ENCODE data around the gene NR2F1. TPM values are rescaled to one million over a fixed set of nuclear protein-coding genes. Genes with fewer than 3 reads are reported as not detected.

NR2F1 gene
- total RNA-seq, 1 donor from 2014 or later: 2.1 TPM

DNA sequence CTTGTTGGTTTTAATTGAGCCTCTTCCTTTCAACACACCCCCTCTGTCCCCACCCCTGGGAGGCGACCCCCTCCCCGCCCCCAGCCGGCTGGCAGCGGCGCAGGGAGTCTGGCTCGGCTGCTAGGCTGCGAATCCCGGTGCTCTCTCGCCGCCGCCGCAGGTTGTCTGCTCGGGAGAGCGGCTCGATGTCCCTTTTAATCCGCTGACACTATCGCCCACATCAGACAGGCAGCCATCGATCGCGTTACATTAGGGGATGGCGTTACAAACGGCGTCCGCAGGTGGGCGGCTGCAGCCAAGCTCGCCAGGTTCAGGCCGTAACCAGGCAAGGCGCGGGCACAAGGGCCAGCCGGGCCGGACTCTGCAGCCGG lies 3.3 kb upstream of the NR2F1 start:
- no peak for DNase-seq (ENCODE audit: low spot score)
- Mint-ChIP-seq H3K9me3 (ENCODE audit: unreplicated experiment) (no peaks in the 10 kb centered on the region), H3K4me3 (ENCODE audit: unreplicated experiment) (peak overlapping the region; percentile 51), H3K36me3 (ENCODE audit: low read depth, unreplicated experiment) (no peaks in the 10 kb centered on the region), H3K27me3 (ENCODE audit: unreplicated experiment) (peaks cover 19% of the 10 kb centered on the region), H3K4me1 (ENCODE audit: unreplicated experiment) (peaks cover 17% of the 10 kb centered on the region), H3K27ac (ENCODE audit: unreplicated experiment) (no peak overlapping the region)
- TF ChIP-seq, protein P1, sequence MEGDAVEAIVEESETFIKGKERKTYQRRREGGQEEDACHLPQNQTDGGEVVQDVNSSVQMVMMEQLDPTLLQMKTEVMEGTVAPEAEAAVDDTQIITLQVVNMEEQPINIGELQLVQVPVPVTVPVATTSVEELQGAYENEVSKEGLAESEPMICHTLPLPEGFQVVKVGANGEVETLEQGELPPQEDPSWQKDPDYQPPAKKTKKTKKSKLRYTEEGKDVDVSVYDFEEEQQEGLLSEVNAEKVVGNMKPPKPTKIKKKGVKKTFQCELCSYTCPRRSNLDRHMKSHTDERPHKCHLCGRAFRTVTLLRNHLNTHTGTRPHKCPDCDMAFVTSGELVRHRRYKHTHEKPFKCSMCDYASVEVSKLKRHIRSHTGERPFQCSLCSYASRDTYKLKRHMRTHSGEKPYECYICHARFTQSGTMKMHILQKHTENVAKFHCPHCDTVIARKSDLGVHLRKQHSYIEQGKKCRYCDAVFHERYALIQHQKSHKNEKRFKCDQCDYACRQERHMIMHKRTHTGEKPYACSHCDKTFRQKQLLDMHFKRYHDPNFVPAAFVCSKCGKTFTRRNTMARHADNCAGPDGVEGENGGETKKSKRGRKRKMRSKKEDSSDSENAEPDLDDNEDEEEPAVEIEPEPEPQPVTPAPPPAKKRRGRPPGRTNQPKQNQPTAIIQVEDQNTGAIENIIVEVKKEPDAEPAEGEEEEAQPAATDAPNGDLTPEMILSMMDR (IDR thresholded peaks at IDR 0.05; ENCODE audit: unreplicated experiment): no peak

DNA sequence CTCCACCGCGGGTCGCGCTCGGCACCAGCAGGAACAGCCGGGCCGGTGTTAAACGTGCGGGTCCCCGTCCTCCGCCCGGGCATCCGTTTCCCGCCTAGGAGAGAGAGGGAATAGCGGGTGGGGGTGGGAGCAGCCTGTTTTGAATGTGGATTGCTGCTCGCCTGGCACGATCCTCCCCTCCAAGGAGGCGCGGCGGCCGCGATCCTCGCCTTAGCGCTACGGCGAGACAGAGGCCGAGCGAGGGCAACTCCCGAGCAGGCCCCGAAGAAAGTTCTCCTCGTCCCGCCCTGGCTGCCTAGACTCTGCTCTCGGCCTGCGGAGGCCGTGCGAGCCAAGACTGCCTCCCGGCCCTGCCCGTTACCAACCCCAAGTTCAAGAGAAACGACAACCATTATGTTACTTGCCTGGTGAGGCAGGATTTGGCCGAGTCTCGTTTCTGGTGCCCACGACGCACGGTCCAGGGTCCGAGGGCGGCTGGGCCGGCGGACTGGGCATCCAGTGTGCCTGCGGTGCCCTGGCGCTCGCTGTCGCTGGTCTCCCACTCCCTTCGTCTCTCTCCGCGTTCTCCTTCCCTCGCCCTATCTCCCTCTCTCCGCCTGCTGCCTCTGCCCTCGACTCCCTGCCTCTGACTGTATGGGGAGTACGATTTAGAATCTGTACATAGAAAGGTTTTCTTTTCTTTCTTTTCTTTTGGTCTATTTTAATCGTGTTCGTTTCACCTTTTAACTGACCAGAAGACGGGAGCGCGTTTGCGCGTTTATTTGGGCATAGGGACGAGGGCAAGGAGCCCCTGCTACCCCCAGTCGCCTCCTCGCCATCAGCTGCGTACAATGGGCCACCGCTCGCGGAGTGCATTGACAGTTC lies 2.7 kb upstream of the NR2F1 start:
- Mint-ChIP-seq H3K4me3 (ENCODE audit: unreplicated experiment) (peak overlapping the region; percentile 75), H3K27ac (ENCODE audit: unreplicated experiment) (no peak overlapping the region), H3K27me3 (ENCODE audit: unreplicated experiment) (peaks cover 20% of the 10 kb centered on the region), H3K9me3 (ENCODE audit: unreplicated experiment) (no peaks in the 10 kb centered on the region), H3K4me1 (ENCODE audit: unreplicated experiment) (peaks cover 17% of the 10 kb centered on the region), H3K36me3 (ENCODE audit: low read depth, unreplicated experiment) (no peaks in the 10 kb centered on the region)
- no peak for DNase-seq (ENCODE audit: low spot score)
- TF ChIP-seq, protein P1 (IDR thresholded peaks at IDR 0.05; ENCODE audit: unreplicated experiment): no peak

DNA sequence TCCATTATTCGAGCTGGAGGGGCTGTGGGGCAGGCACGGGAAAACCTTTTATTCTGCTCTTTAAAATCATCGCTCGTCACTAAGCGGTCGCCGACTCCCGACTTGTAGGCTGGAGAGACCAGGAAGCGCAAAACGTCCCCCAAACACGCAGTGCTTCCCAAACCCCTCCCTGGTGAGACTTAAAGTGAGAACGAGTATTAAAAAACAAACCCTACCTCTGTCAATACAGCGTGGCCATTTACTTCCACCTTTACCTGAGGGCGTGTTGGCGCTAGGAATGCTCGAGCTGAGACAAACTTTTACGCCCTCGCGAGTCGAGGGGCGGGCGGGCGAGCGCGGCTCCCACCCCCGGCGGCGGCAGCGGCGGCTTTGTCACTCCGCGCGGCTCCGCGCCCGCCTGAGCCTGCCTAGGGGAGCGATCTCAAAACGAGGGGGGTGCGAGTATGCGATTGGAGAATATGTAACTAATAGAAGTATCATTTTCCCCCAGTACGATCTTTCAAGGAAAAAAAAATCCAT lies 2.0 kb upstream of the NR2F1 start, which contains the start of gene NR2F1-AS1:
Gene NR2F1-AS1 (minus strand): TSS at position 293 of the 519 bp plus-strand sequence.
- TF ChIP-seq, protein P1 (IDR thresholded peaks at IDR 0.05; ENCODE audit: unreplicated experiment): no peak
- DNase-seq (ENCODE audit: low spot score): no peak
- no peak within 1 kb of the TSS for H3K27ac Mint-ChIP-seq (ENCODE audit: unreplicated experiment)
- H3K9me3 Mint-ChIP-seq (ENCODE audit: unreplicated experiment): no peaks in the 10 kb centered on the region
- H3K4me3 Mint-ChIP-seq (ENCODE audit: unreplicated experiment): peak within 1 kb of the TSS; percentile 75
- peaks cover 25% of the 10 kb centered on the region for H3K27me3 Mint-ChIP-seq (ENCODE audit: unreplicated experiment)
- H3K36me3 Mint-ChIP-seq (ENCODE audit: low read depth, unreplicated experiment): peaks cover 5% of the 10 kb centered on the region
- peaks cover 22% of the 10 kb centered on the region for H3K4me1 Mint-ChIP-seq (ENCODE audit: unreplicated experiment)

DNA sequence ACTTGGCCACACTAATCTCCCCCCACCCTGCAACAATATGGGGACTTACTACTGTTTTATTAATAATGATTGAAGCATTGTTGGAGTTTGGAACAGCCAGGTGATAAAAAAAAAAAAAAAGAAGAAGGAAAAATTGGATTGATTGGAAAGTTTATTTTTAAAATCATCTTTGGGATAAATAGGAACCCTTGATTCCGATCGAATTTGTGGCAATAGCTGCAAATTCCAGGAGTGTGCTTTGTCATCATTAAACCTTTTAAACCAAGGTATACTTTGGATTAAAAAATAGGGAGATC lies 907 bp upstream of the NR2F1 start:
- H3K9me3 Mint-ChIP-seq (ENCODE audit: unreplicated experiment): no peaks in the 10 kb centered on the region
- H3K27ac Mint-ChIP-seq (ENCODE audit: unreplicated experiment): no peak overlapping the region
- no peak for DNase-seq (ENCODE audit: low spot score)
- peaks cover 24% of the 10 kb centered on the region for H3K4me1 Mint-ChIP-seq (ENCODE audit: unreplicated experiment)
- H3K27me3 Mint-ChIP-seq (ENCODE audit: unreplicated experiment): peaks cover 29% of the 10 kb centered on the region
- no peak overlapping the region for H3K4me3 Mint-ChIP-seq (ENCODE audit: unreplicated experiment)
- peaks cover 7% of the 10 kb centered on the region for H3K36me3 Mint-ChIP-seq (ENCODE audit: low read depth, unreplicated experiment)
- TF ChIP-seq, protein P1 (IDR thresholded peaks at IDR 0.05; ENCODE audit: unreplicated experiment): no peak

DNA sequence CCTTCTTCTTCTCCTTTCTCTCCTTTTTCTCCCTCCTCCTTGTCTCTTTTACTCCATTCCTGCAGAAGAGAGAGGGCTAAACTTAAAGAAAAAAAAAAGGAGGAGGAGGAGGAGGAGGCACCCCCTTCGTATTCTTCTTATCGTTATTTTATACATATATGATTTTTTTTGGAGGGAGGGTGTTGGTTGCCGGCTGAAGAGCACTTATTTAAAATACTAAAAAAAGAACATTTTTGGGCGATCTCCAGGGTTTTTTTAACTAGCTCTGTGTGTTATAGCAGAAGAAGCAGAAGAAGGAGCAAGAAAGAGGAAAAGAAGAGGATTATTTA lies 381 bp downstream of the NR2F1 start:
- H3K27me3 Mint-ChIP-seq (ENCODE audit: unreplicated experiment): peaks cover 24% of the 10 kb centered on the region
- H3K27ac Mint-ChIP-seq (ENCODE audit: unreplicated experiment): no peak overlapping the region
- no peak overlapping the region for H3K4me3 Mint-ChIP-seq (ENCODE audit: unreplicated experiment)
- peaks cover 23% of the 10 kb centered on the region for H3K4me1 Mint-ChIP-seq (ENCODE audit: unreplicated experiment)
- H3K36me3 Mint-ChIP-seq (ENCODE audit: low read depth, unreplicated experiment): peaks cover 7% of the 10 kb centered on the region
- DNase-seq (ENCODE audit: low spot score): no peak
- TF ChIP-seq, protein P1 (IDR thresholded peaks at IDR 0.05; ENCODE audit: unreplicated experiment): no peak
- H3K9me3 Mint-ChIP-seq (ENCODE audit: unreplicated experiment): no peaks in the 10 kb centered on the region
